A549 (cell line): ENCODE results near the gene GRIPAP1.

Source experiments
- EP300 ChIP-seq, 2 experiments: fragments of >200 bp; sonication (Bioruptor Twin); formaldehyde crosslinking; IDR thresholded peaks; 2 replicates in 1 of 2; 3 replicates in 1 of 2; pipeline ENCODE4 v1.6.1; 2016 to 2017
- HDAC2 ChIP-seq: fragments of 200-600 bp; sonication (generic); IDR thresholded peaks from 2 replicates; pipeline ENCODE4 v1.6.1; 2016
- SMC3 ChIP-seq: fragments of >200 bp; sonication (Bioruptor Twin); formaldehyde crosslinking; IDR thresholded peaks from 3 replicates; pipeline ENCODE4 v1.6.1; 2018; ENCODE audit warnings: inconsistent platforms

- TF ChIP-seq EP300 (IDR thresholded peaks at IDR 0.05) (no peak), SMC3 (no peak), HDAC2 (no peak)
Observed at GRCh38 chrX:49001521-49002090, 458 bp downstream of the GRIPAP1 start.
